ENCODE results near the gene TRPM3. TPM values are rescaled to one million over a fixed set of nuclear protein-coding genes. Genes with fewer than 3 reads are reported as not detected.

Gene TRPM3
- total RNA-seq, 4 donors from 2014 or later, result 0.57 to 4.4 (median 1.4) TPM; not detected in 1

- no peak for TF ChIP-seq CTCF (IDR thresholded peaks at IDR 0.05; ENCODE audit: low read depth)
Observed at GRCh38 chr9:70496244-70496643, 625.2 kb downstream of the TRPM3 start.

GRCh38 chr9:70495514-70495913, 625.9 kb downstream of the TRPM3 start:
- TF ChIP-seq CTCF (IDR thresholded peaks at IDR 0.05; ENCODE audit: low read depth), result no peak

DNA sequence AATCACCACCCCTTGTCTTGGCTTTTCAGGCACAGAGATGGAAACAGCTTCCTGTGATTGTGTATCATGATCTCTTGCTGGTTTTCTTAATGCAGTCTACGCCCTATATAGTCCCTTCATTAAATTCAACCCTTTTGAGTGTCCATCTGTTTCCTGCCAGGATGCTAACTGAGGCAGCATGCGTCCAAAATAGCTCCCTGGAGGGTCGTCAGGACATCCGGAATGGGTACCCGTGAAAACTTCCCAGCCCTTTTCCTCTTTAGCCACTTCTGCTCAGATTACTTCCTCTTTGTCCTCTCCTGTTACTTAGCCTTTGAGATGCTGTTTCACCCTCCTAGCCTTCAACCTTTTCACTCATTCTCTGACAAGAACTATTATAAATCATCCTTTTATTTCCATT, 627.2 kb downstream of the TRPM3 start:
- TF ChIP-seq CTCF (IDR thresholded peaks at IDR 0.05; ENCODE audit: low read depth), result no peak

DNA sequence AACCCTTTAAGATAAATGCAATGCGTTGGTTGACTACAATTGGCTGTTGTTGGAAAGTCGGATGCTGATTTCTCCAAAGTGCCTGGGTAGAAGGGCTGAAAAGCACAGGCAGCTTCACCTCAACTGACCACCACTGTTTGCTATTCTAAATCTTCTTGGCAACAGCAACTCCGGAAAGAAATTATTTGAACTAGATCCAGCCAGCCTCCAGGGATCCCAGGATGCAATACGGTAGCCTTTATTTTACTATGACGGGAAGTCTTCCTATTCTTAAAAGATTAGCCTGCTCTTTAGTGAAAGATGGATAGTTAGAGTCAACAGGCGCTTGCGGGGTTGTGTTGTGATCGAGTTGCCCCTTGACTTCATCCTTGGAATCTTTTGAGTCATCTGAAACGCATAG, 628.4 kb downstream of the TRPM3 start:
- no peak for TF ChIP-seq CTCF (IDR thresholded peaks at IDR 0.05; ENCODE audit: low read depth)

DNA sequence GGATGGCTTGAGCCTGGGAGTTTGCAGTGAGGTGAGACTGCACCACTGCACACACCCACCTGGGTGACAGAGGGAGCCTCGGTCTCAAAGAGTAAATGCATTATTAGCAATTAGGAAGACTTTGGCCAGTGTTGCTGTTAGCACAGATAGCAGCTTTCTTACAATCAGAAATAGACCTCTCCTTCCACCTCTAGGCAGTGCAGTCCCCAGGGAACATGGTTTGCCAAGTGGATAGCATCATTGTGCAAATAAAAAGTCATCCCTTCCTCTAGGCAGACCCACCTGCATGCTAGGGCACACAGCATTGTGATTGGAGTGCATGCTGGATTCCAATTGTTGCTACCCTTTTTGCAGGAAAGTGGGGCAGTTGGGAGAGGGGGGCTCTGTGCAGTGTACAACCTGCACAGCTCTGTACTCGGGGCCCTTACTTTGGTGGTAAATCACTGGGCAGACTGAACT, 629.1 kb downstream of the TRPM3 start:
- TF ChIP-seq CTCF (IDR thresholded peaks at IDR 0.05; ENCODE audit: low read depth), result no peak

GRCh38 chr9:70491426-70492318, 629.7 kb downstream of the TRPM3 start:
- TF ChIP-seq CTCF (IDR thresholded peaks at IDR 0.05; ENCODE audit: low read depth), result no peak

- no peak for TF ChIP-seq CTCF (IDR thresholded peaks at IDR 0.05; ENCODE audit: low read depth)
Observed at GRCh38 chr9:70490478-70490877, 630.9 kb downstream of the TRPM3 start.

All from subcutaneous adipose tissue (tissue), 4 donors.